ENCODE measurements around the gene KLF7.

The KLF7 gene

GRCh38 chr2:207184768-207185167, 19.0 kb upstream of the KLF7 start:
- H3K4me3 ChIP-seq (ENCODE audit: low read length) = no peak overlapping the region
- H3K9me3 ChIP-seq (ENCODE audit: control insufficient read depth, low read length) = no peaks in the 10 kb centered on the region
- no peaks in the 10 kb centered on the region for H3K36me3 ChIP-seq (ENCODE audit: control insufficient read depth, insufficient read depth, low read length)
- no peaks in the 10 kb centered on the region for H3K27me3 ChIP-seq (ENCODE audit: control insufficient read depth, insufficient read depth, low read length)
- H3K4me1 ChIP-seq (ENCODE audit: control insufficient read depth, insufficient read depth, low read length) = no peaks in the 10 kb centered on the region
- no peak overlapping the region for H3K9ac ChIP-seq (ENCODE audit: low read length)

GRCh38 chr2:207184348-207184747, 18.6 kb upstream of the KLF7 start:
- Histone ChIP-seq H3K27me3 (ENCODE audit: control insufficient read depth, insufficient read depth, low read length) (no peaks in the 10 kb centered on the region), H3K9ac (ENCODE audit: low read length) (no peak overlapping the region), H3K4me1 (ENCODE audit: control insufficient read depth, insufficient read depth, low read length) (no peaks in the 10 kb centered on the region), H3K4me3 (ENCODE audit: low read length) (no peak overlapping the region), H3K36me3 (ENCODE audit: control insufficient read depth, insufficient read depth, low read length) (no peaks in the 10 kb centered on the region), H3K9me3 (ENCODE audit: control insufficient read depth, low read length) (no peaks in the 10 kb centered on the region)

GRCh38 chr2:207183506-207183905, 17.8 kb upstream of the KLF7 start:
- Histone ChIP-seq H3K9ac (ENCODE audit: low read length) (no peak overlapping the region), H3K4me1 (ENCODE audit: control insufficient read depth, insufficient read depth, low read length) (no peaks in the 10 kb centered on the region), H3K27me3 (ENCODE audit: control insufficient read depth, insufficient read depth, low read length) (no peaks in the 10 kb centered on the region), H3K4me3 (ENCODE audit: low read length) (no peak overlapping the region), H3K36me3 (ENCODE audit: control insufficient read depth, insufficient read depth, low read length) (no peaks in the 10 kb centered on the region), H3K9me3 (ENCODE audit: control insufficient read depth, low read length) (no peaks in the 10 kb centered on the region)

DNA sequence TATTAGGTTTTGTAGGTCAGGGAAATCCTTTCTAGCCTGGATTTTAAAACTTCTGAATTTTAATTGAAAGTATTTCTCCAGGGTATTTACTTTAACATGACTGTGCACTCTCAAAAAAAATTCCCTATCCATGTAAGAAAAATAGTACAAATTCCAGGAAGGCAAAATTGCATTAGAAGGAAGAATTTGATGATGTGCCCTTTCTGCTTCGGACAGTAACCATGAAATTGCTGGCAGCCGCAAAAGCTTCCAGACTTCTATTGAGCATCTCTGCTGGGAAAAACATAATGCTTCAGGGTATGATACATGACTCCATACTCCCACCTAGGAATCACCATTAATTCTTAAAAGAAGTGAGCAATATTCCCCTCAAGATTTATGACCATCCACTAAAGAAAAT, 17.2 kb upstream of the KLF7 start:
- Histone ChIP-seq H3K27me3 (ENCODE audit: control insufficient read depth, insufficient read depth, low read length) (no peaks in the 10 kb centered on the region), H3K4me1 (ENCODE audit: control insufficient read depth, insufficient read depth, low read length) (no peaks in the 10 kb centered on the region), H3K36me3 (ENCODE audit: control insufficient read depth, insufficient read depth, low read length) (no peaks in the 10 kb centered on the region), H3K4me3 (ENCODE audit: low read length) (no peak overlapping the region), H3K9ac (ENCODE audit: low read length) (no peak overlapping the region), H3K9me3 (ENCODE audit: control insufficient read depth, low read length) (no peaks in the 10 kb centered on the region)

GRCh38 chr2:207181526-207182274, 16.0 kb upstream of the KLF7 start:
- Histone ChIP-seq H3K36me3 (ENCODE audit: control insufficient read depth, insufficient read depth, low read length) (no peaks in the 10 kb centered on the region), H3K4me3 (ENCODE audit: low read length) (no peak overlapping the region), H3K4me1 (ENCODE audit: control insufficient read depth, insufficient read depth, low read length) (no peaks in the 10 kb centered on the region), H3K27me3 (ENCODE audit: control insufficient read depth, insufficient read depth, low read length) (no peaks in the 10 kb centered on the region), H3K9ac (ENCODE audit: low read length) (no peak overlapping the region), H3K9me3 (ENCODE audit: control insufficient read depth, low read length) (no peaks in the 10 kb centered on the region)

DNA sequence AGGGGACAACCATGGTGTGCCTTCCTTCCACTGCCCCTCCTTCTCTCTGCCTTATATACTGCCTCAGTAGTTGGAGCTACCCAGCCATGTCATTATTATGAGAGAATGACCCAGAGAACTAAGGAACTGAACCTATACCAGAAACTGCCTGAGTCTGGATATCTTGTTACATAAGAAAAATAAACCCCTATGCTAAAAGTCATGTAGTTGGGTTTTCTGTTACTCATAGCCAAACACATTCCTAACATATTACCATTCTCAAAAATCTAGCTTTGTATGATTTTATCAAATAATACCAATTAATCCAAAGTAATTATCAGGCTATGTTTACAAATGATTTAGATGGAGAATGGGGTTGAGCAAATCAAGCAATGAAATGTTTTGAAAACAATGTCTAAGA, 15.0 kb upstream of the KLF7 start:
- no peaks in the 10 kb centered on the region for H3K27me3 ChIP-seq (ENCODE audit: control insufficient read depth, insufficient read depth, low read length)
- H3K4me3 ChIP-seq (ENCODE audit: low read length) = no peak overlapping the region
- no peaks in the 10 kb centered on the region for H3K9me3 ChIP-seq (ENCODE audit: control insufficient read depth, low read length)
- no peak overlapping the region for H3K9ac ChIP-seq (ENCODE audit: low read length)
- no peaks in the 10 kb centered on the region for H3K4me1 ChIP-seq (ENCODE audit: control insufficient read depth, insufficient read depth, low read length)
- H3K36me3 ChIP-seq (ENCODE audit: control insufficient read depth, insufficient read depth, low read length) = no peaks in the 10 kb centered on the region

DNA sequence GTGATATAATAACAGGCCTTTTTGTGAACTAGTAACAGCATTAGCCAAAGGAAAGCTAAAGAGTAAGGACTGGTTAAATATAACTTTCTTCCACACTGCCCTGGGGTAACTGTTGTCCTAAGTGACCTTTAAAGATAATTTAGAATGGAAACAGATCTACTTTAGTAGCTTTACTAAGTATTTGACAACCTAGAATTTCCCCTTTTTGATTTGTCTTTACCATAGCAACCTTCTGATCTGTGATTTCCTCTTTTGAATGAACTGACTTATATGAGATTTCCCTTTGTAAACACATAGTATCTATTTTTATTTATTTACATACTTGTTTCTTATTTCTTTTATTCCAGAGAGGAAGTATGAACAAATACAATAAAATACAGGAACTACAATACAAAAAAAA, 10.5 kb upstream of the KLF7 start:
- Histone ChIP-seq H3K4me3 (ENCODE audit: low read length) (no peak overlapping the region), H3K9me3 (ENCODE audit: control insufficient read depth, low read length) (no peaks in the 10 kb centered on the region), H3K9ac (ENCODE audit: low read length) (no peak overlapping the region), H3K27me3 (ENCODE audit: control insufficient read depth, insufficient read depth, low read length) (no peaks in the 10 kb centered on the region), H3K36me3 (ENCODE audit: control insufficient read depth, insufficient read depth, low read length) (no peaks in the 10 kb centered on the region), H3K4me1 (ENCODE audit: control insufficient read depth, insufficient read depth, low read length) (no peaks in the 10 kb centered on the region)

DNA sequence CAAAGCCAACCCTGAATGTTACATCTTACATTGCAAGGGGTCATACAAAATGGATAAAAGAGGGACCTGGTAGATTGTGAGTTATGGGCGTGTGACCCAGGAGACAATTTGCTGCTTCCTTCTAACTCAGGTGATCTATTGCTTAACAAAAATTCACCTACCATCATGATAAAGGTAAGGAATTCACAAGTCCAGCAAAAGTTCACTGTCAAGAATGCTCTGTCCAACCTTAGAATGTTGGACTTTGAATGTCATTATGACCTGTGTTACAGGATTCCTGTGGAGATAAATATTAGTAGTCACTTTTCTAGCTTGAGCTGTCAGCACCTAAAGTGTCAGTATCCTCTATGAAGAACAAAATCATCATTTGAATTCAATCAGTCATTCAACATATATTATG, 7.9 kb upstream of the KLF7 start:
- Histone ChIP-seq H3K9me3 (ENCODE audit: control insufficient read depth, low read length) (no peaks in the 10 kb centered on the region), H3K27me3 (ENCODE audit: control insufficient read depth, insufficient read depth, low read length) (no peaks in the 10 kb centered on the region), H3K4me3 (ENCODE audit: low read length) (no peak overlapping the region), H3K36me3 (ENCODE audit: control insufficient read depth, insufficient read depth, low read length) (no peaks in the 10 kb centered on the region), H3K9ac (ENCODE audit: low read length) (no peak overlapping the region), H3K4me1 (ENCODE audit: control insufficient read depth, insufficient read depth, low read length) (no peaks in the 10 kb centered on the region)

GRCh38 chr2:207167099-207167923, 1.6 kb upstream of the KLF7 start:
- peak overlapping the region; percentile 48 for H3K4me3 ChIP-seq (ENCODE audit: low read length)

DNA sequence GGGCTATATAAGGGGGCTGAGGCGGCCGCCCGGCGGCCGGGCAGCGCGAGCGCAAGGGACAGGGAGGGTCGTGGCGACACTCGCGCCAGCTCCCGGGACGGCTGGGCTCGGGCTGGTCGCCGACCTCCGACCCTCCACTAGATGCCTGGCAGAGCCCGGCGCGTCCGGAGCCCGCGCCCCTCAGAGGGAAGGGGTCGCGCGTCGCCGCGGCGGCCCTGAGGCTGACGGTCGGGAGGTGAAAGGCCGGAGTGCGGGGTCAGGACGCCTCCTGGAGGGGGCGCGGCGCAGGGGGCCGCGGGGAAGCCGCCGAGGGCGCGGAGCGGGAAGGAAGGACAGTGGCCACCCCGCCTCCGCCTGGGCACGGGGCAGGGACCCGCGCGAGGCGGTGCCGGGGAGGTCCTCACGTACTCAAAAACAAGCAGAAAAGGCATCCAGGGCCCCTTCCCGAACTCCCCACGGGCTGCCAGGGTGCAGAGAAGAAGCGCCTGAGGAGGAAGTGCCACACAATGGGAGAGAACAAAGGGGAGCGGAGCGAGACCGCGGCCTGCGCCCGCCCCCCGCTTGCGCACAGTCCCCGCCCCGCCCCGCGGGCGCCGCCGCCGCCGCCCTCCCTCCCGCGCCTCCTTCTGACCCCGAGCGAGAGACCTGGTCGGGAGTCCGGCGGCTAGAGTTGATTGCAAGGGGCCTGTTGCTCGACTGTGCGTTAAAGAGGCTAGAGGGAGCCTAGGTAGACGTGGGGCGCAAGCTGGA, 776 bp upstream of the KLF7 start:
- Histone ChIP-seq H3K4me3 (ENCODE audit: low read length) (peak overlapping the region; percentile 48), H3K27me3 (ENCODE audit: control insufficient read depth, insufficient read depth, low read length) (no peaks in the 10 kb centered on the region), H3K9me3 (ENCODE audit: control insufficient read depth, low read length) (no peaks in the 10 kb centered on the region), H3K36me3 (ENCODE audit: control insufficient read depth, insufficient read depth, low read length) (no peaks in the 10 kb centered on the region), H3K9ac (ENCODE audit: low read length) (peak overlapping the region; percentile 99), H3K4me1 (ENCODE audit: control insufficient read depth, insufficient read depth, low read length) (peaks cover 16% of the 10 kb centered on the region)

More at GRCh38 chr2:207167099-207167923, 1.6 kb upstream of the KLF7 start:
- Histone ChIP-seq H3K4me1 (ENCODE audit: control insufficient read depth, insufficient read depth, low read length) (peaks cover 16% of the 10 kb centered on the region), H3K27me3 (ENCODE audit: control insufficient read depth, insufficient read depth, low read length) (no peaks in the 10 kb centered on the region), H3K36me3 (ENCODE audit: control insufficient read depth, insufficient read depth, low read length) (no peaks in the 10 kb centered on the region), H3K9me3 (ENCODE audit: control insufficient read depth, low read length) (no peaks in the 10 kb centered on the region), H3K9ac (ENCODE audit: low read length) (peak overlapping the region; percentile 99)

DNA sequence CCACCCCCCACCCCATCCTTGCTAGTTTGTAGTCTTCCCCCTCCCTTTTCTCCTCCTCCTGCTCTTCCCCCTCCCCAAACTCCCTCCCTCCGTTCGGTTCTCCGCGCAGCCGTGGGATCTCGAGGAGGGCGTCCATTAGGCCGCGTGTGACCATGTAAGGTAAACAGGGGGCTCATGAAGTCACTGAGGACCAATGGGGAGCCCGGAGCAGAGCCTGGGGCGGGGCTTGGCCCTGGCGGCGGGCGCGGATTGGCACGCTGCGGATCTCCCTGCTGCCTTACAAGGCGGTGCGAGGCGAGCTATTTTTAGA, 246 bp upstream of the KLF7 start:
- Histone ChIP-seq H3K4me3 (ENCODE audit: low read length) (peak overlapping the region; percentile 39), H3K9ac (ENCODE audit: low read length) (peak overlapping the region; percentile 99), H3K9me3 (ENCODE audit: control insufficient read depth, low read length) (no peaks in the 10 kb centered on the region), H3K27me3 (ENCODE audit: control insufficient read depth, insufficient read depth, low read length) (no peaks in the 10 kb centered on the region), H3K4me1 (ENCODE audit: control insufficient read depth, insufficient read depth, low read length) (peaks cover 16% of the 10 kb centered on the region), H3K36me3 (ENCODE audit: control insufficient read depth, insufficient read depth, low read length) (no peaks in the 10 kb centered on the region)
